ENCODE measurements around the gene KIRREL3. TPM values are rescaled to one million over a fixed set of nuclear protein-coding genes. Genes with fewer than 3 reads are reported as not detected.
A peak's percentile ranks its signal among the peaks of the same experiment; 100 is the strongest.

Gene KIRREL3
- total RNA-seq, 3 donors from 2014 or later, result 0.32 to 0.33 TPM; not detected in 1

DNA sequence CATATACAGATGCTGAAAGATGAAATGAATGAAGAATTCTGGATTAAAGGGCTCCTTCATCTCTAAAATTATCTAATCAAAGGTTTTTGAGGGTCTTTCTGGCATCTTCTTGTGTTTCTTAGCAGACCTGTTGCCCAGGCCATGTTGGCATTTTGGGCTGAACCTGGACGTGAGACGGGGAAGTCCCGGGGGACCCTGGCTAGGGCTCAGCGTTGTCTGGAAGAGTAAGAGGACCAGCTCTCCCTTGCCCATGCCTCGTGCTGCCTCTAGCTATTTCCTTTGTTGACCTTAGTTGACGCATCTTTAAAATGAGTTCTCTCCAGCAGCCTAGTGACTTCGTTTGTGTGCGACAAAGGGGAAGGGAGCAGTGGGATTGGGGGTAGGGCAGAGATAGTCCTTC lies 492.9 kb downstream of the KIRREL3 start:
- Histone ChIP-seq H3K27me3 (no peaks in the 10 kb centered on the region), H3K27ac (no peak overlapping the region), H3K9me3 (peaks cover 0 to 19% of the 10 kb centered on the region in 2 donors), H3K4me1 (no peaks in the 10 kb centered on the region), H3K36me3 (no peaks in the 10 kb centered on the region), H3K4me3 (no peak overlapping the region)
- TF ChIP-seq POLR2AphosphoS5 (IDR thresholded peaks at IDR 0.05) (no peak), POLR2A (IDR thresholded peaks at IDR 0.05) (no peak)
- TF ChIP-seq, protein P1, sequence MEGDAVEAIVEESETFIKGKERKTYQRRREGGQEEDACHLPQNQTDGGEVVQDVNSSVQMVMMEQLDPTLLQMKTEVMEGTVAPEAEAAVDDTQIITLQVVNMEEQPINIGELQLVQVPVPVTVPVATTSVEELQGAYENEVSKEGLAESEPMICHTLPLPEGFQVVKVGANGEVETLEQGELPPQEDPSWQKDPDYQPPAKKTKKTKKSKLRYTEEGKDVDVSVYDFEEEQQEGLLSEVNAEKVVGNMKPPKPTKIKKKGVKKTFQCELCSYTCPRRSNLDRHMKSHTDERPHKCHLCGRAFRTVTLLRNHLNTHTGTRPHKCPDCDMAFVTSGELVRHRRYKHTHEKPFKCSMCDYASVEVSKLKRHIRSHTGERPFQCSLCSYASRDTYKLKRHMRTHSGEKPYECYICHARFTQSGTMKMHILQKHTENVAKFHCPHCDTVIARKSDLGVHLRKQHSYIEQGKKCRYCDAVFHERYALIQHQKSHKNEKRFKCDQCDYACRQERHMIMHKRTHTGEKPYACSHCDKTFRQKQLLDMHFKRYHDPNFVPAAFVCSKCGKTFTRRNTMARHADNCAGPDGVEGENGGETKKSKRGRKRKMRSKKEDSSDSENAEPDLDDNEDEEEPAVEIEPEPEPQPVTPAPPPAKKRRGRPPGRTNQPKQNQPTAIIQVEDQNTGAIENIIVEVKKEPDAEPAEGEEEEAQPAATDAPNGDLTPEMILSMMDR (IDR thresholded peaks at IDR 0.05), result no peak
- no peak for DNase-seq (ENCODE audit: low spot score in 2 of 2)
- intact Hi-C loops (cut with DNase I; ENCODE audit: low total_unique reads), result no loop called here

DNA sequence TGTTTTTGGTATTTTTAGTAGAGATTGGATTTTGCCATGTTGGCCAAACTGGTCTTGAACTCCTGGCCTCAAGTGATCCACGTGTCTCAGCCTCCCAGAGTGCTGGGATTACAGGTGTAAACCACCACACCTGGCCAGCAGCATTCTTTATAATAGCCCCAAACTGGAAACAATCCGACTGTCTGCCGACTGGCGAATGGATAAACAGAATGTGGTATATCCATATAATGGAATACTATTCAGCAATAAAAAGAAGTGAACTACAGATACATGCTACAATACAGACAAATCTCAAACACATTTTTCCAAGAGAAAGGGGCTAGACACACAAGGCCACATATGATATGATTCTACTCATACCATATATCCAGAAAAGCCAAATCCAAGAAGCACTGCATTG lies 493.8 kb downstream of the KIRREL3 start:
- intact Hi-C loops (cut with DNase I; ENCODE audit: low total_unique reads), result no loop called here
- H3K9me3 ChIP-seq, result peaks cover 0 to 19% of the 10 kb centered on the region in 2 donors
- H3K27ac ChIP-seq, result no peak overlapping the region
- TF ChIP-seq POLR2AphosphoS5 (IDR thresholded peaks at IDR 0.05) (no peak), POLR2A (IDR thresholded peaks at IDR 0.05) (no peak)
- TF ChIP-seq, protein P1 (IDR thresholded peaks at IDR 0.05), result no peak
- H3K4me1 ChIP-seq, result no peaks in the 10 kb centered on the region
- H3K36me3 ChIP-seq, result no peaks in the 10 kb centered on the region
- H3K4me3 ChIP-seq, result no peak overlapping the region
- DNase-seq (ENCODE audit: low spot score in 2 of 2), result no peak
- no peaks in the 10 kb centered on the region for H3K27me3 ChIP-seq

DNA sequence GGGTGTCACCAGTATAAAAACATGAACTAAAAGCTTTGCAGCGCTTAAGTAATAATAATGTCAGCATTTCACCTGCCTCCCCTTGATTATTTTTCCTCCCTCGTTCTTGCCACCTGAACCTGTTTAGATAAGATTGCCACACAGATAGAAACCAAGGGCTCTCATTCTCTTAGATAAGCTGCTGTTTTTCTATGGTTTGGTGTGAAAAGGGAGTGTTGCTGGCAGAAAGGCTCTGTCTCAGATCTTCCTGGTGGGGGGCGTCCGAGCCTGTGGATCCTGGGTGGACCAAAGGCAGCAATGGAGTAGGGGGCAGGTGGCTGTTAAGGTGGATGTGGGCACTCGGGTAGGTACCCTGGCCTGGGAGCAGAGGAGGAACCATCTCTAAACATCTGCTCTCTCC lies 497.6 kb downstream of the KIRREL3 start:
- Histone ChIP-seq H3K4me3 (no peak overlapping the region), H3K4me1 (no peaks in the 10 kb centered on the region), H3K27me3 (no peaks in the 10 kb centered on the region), H3K27ac (no peak overlapping the region), H3K9me3 (peaks cover 0 to 19% of the 10 kb centered on the region in 2 donors), H3K36me3 (no peaks in the 10 kb centered on the region)
- DNase-seq (ENCODE audit: low spot score in 2 of 2), result peak in 1 of 2 donors; percentile 20
- intact Hi-C loops (cut with DNase I; ENCODE audit: low total_unique reads), result no loop called here
- TF ChIP-seq, protein P1 (IDR thresholded peaks at IDR 0.05), result no peak
- TF ChIP-seq POLR2AphosphoS5 (IDR thresholded peaks at IDR 0.05) (no peak), POLR2A (IDR thresholded peaks at IDR 0.05) (no peak)

DNA sequence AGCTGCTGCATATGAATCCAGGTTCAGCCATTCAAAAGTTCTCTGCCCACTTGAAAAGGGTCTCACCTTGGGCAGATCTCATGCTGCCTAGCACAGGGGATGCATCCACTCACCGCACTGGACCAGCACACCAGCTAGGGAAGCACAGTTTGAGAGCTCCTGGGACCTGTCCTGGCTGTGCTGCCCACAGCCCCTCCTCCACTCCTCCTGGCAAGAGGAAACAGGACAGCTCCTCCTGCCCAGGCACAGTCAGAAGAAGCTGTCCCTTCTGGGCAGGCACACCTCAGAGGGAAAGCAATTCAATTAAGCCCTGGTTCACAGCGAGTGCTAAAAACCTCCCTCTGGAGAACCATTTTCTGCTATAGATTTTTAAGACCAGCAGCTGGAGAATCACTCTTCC lies 498.4 kb downstream of the KIRREL3 start:
- Histone ChIP-seq H3K4me3 (no peak overlapping the region), H3K27me3 (no peaks in the 10 kb centered on the region), H3K36me3 (no peaks in the 10 kb centered on the region), H3K27ac (peak overlapping the region in 1 of 2 donors; percentile 58), H3K9me3 (peaks cover 0 to 16% of the 10 kb centered on the region in 2 donors), H3K4me1 (no peaks in the 10 kb centered on the region)
- intact Hi-C loops (cut with DNase I; ENCODE audit: low total_unique reads), result no loop called here
- TF ChIP-seq POLR2A (IDR thresholded peaks at IDR 0.05) (no peak), POLR2AphosphoS5 (IDR thresholded peaks at IDR 0.05) (no peak)
- TF ChIP-seq, protein P1 (IDR thresholded peaks at IDR 0.05), result no peak
- peak; percentile 2 to 22 for DNase-seq (ENCODE audit: low spot score in 2 of 2)

DNA sequence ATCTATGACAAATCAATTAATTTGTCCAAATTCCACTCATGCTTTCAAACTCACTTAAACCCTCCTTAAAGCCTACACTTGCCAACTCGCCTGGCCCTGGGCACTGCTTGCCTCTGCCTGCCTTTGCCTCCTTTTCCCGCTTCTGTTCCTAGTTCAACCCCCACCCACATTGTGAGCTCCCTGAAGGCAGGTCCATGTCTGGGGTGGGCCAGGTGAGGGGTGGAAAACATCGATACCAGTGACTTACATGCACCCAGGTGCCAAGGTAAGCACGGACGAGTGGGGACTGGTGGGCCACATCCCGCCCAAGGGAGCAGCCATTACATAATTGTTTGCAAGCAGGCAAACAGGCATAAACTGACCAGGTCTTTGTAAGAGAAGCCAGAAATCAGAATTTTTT lies 498.9 kb downstream of the KIRREL3 start:
- H3K9me3 ChIP-seq, result peaks cover 0 to 11% of the 10 kb centered on the region in 2 donors
- no peaks in the 10 kb centered on the region for H3K36me3 ChIP-seq
- H3K4me1 ChIP-seq, result no peaks in the 10 kb centered on the region
- DNase-seq (ENCODE audit: low spot score in 2 of 2), result peak; percentile 9 to 47
- no peaks in the 10 kb centered on the region for H3K27me3 ChIP-seq
- intact Hi-C loops (cut with DNase I; ENCODE audit: low total_unique reads), result no loop called here
- peak overlapping the region in 1 of 2 donors; percentile 58 for H3K27ac ChIP-seq
- H3K4me3 ChIP-seq, result no peak overlapping the region
- TF ChIP-seq POLR2AphosphoS5 (IDR thresholded peaks at IDR 0.05) (no peak), POLR2A (IDR thresholded peaks at IDR 0.05) (no peak)
- TF ChIP-seq, protein P1 (IDR thresholded peaks at IDR 0.05), result no peak
